ENCODE measurements around the gene ZHX3. TPM values are rescaled to one million over a fixed set of nuclear protein-coding genes. Genes with fewer than 3 reads are reported as not detected.

Gene ZHX3
- total RNA-seq, 1 donor, result 4.3 TPM

DNA sequence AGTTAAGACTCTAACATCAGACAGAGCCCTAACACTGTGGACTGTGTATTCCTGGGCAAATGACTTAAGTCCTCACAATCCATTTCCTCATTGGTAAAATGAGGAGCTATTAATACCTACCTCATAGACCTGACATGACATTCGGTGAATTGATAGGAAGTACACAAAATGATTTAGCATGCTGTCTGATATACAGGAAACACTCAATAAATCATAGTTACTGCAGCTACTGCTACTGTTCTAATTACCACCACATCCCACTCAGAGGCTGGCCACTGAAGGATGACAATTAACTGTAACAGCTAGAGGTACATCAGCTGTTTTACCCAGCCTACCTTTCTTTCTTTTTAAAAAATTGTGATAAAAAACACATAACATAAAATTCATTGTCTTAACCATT lies 92.4 kb downstream of the ZHX3 start:
- Histone ChIP-seq H3K9me3 (ENCODE audit: low read depth, low read length) (no peaks in the 10 kb centered on the region), H3K4me3 (ENCODE audit: low read length) (no peak overlapping the region), H3K27me3 (ENCODE audit: insufficient read depth, low read length) (no peaks in the 10 kb centered on the region), H3K4me1 (ENCODE audit: insufficient read depth, low read length) (no peaks in the 10 kb centered on the region)

DNA sequence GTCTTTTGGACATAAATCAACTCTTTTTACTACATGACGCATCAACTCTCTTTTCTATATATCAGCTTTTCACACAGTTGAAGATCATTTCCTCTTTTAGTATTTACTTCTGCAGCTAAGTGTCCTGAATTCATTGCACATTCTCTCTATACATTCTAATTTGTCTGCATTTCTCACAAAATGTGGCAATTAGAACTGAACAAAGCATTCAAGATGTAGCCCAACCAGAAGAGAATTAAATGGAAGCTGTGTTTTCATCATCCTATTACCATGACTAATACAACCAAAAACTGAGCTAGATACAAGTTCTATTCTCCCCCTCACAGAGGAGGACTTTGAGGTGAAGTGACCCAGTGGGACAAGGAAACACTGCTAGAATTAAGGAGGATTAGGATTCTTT lies 93.2 kb downstream of the ZHX3 start:
- no peaks in the 10 kb centered on the region for H3K4me1 ChIP-seq (ENCODE audit: insufficient read depth, low read length)
- no peak overlapping the region for H3K4me3 ChIP-seq (ENCODE audit: low read length)
- H3K9me3 ChIP-seq (ENCODE audit: low read depth, low read length), result no peaks in the 10 kb centered on the region
- no peaks in the 10 kb centered on the region for H3K27me3 ChIP-seq (ENCODE audit: insufficient read depth, low read length)

DNA sequence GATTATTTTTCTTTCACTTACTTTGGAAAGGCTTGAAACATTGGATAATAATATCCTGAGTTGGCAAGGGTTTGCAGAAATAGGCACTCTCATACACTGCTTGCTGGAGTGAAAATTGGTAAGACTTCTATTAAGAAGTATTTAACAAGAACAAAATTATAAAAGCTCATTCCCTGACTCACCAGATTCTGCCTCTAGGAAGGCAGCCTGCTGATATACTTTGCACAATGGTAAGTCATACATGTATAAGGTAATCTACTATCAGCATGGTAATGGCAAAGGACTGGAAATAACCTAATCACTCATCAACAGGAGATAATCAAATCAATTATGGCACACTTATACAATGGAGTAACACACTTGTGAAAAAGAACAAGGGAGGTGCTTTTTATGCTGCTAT lies 94.4 kb downstream of the ZHX3 start:
- no peaks in the 10 kb centered on the region for H3K9me3 ChIP-seq (ENCODE audit: low read depth, low read length)
- no peaks in the 10 kb centered on the region for H3K4me1 ChIP-seq (ENCODE audit: insufficient read depth, low read length)
- H3K4me3 ChIP-seq (ENCODE audit: low read length), result no peak overlapping the region
- no peaks in the 10 kb centered on the region for H3K27me3 ChIP-seq (ENCODE audit: insufficient read depth, low read length)

DNA sequence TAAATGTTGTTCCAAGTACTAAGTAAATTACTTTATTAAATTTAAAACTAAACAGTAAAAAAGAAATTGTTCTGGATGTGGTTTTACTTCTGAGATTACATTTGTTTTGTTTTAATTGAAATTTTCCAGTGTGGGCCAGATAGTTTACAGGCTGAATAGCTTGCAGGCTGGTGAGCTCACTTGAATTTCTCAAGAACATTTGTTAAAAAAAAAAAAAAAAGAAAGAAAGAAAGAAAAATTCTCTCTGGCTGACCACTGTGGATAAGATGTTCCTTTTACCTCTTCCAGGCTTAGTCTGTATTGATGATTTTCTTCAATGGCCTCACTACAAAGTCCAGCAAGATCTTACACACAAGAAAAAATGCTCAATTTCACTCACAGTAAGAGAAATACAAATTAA lies 94.8 kb downstream of the ZHX3 start:
- H3K9me3 ChIP-seq (ENCODE audit: low read depth, low read length), result no peaks in the 10 kb centered on the region

GRCh38 chr20:41222296-41222695 lies 95.2 kb downstream of the ZHX3 start:
- Histone ChIP-seq H3K9me3 (ENCODE audit: low read depth, low read length) (no peaks in the 10 kb centered on the region), H3K4me1 (ENCODE audit: insufficient read depth, low read length) (no peaks in the 10 kb centered on the region), H3K4me3 (ENCODE audit: low read length) (no peak overlapping the region), H3K27me3 (ENCODE audit: insufficient read depth, low read length) (no peaks in the 10 kb centered on the region)

More for the DNA sequence above, 94.8 kb downstream of the ZHX3 start:
- Histone ChIP-seq H3K27me3 (ENCODE audit: insufficient read depth, low read length) (no peaks in the 10 kb centered on the region), H3K4me1 (ENCODE audit: insufficient read depth, low read length) (no peaks in the 10 kb centered on the region), H3K4me3 (ENCODE audit: low read length) (no peak overlapping the region)

DNA sequence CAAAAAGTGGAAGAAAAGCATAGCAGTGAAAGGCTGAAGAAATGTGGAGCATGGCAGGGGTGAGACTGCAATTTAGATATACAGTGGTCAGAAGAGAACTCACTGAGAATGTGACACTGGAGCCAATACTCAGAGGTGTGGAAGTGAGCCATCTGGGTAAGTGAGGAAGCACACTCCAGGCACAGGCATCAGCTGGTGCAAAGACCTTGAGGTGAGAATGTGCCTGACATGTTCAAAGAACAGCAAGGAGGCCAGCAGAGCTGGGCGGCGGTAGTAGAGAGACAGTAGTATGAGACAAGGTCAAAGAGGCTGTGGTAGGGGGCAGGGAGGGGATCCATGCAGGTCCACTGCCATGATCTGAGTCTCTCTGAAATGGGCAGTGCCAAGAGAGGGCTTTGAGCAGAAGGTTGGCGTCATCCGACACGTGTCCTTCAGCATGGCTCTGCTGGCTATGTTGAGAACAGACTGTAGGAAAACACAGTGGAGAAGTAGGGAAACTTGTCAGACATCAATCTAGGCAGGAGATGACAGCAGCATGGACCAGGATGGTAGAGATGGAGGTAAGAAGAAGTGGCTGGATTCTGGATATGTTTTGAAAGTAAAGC lies 95.8 kb downstream of the ZHX3 start:
- H3K4me1 ChIP-seq (ENCODE audit: insufficient read depth, low read length), result no peaks in the 10 kb centered on the region
- no peaks in the 10 kb centered on the region for H3K27me3 ChIP-seq (ENCODE audit: insufficient read depth, low read length)
- no peaks in the 10 kb centered on the region for H3K9me3 ChIP-seq (ENCODE audit: low read depth, low read length)
- H3K4me3 ChIP-seq (ENCODE audit: low read length), result no peak overlapping the region

DNA sequence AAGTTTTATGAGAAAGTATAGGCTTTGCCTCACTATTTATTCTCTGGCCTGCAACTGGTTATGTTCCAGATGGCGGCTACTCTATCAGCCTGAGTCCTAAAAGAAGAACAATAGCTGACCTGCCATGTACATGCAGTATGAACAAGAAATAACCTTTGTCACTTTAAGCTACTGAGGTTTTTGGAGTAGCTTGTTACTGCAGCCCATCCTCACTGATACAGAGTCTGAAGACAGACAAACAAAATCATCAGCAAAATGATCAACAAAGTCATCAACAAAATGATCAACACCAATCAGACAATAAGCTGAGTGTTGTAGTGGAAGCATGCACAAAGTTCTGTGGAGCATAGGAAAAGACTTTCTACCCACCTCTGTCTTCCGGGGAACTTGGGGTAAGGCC lies 97.7 kb downstream of the ZHX3 start:
- Histone ChIP-seq H3K9me3 (ENCODE audit: low read depth, low read length) (no peaks in the 10 kb centered on the region), H3K4me1 (ENCODE audit: insufficient read depth, low read length) (no peaks in the 10 kb centered on the region), H3K4me3 (ENCODE audit: low read length) (no peak overlapping the region), H3K27me3 (ENCODE audit: insufficient read depth, low read length) (no peaks in the 10 kb centered on the region)

DNA sequence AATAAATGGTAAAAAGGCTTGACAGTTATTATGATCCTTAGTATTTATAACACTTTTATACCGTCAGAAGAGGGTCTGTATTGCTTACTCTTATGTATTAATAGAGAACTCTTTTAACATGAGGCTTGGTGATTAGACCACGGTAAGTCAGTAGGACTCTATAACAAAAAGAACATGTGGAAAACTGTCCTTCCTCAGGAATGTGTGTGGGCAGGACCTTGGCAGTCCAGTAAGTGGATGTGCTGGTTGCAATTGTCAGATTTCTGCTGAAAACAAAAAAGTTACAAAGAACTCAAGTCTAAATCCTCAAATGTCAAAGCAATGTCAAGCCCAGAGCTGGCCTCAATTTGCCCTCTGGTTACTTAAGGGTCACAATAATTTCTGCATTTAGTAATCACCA lies 99.1 kb downstream of the ZHX3 start:
- Histone ChIP-seq H3K27me3 (ENCODE audit: insufficient read depth, low read length) (no peaks in the 10 kb centered on the region), H3K4me1 (ENCODE audit: insufficient read depth, low read length) (no peaks in the 10 kb centered on the region), H3K4me3 (ENCODE audit: low read length) (no peak overlapping the region), H3K9me3 (ENCODE audit: low read depth, low read length) (no peaks in the 10 kb centered on the region)

- H3K4me3 ChIP-seq (ENCODE audit: low read length), result no peak overlapping the region
- no peaks in the 10 kb centered on the region for H3K27me3 ChIP-seq (ENCODE audit: insufficient read depth, low read length)
- no peaks in the 10 kb centered on the region for H3K9me3 ChIP-seq (ENCODE audit: low read depth, low read length)
- no peaks in the 10 kb centered on the region for H3K4me1 ChIP-seq (ENCODE audit: insufficient read depth, low read length)
Measured at GRCh38 chr20:41217422-41217821, 100.1 kb downstream of the ZHX3 start.

GRCh38 chr20:41214666-41215065 lies 102.9 kb downstream of the ZHX3 start:
- no peaks in the 10 kb centered on the region for H3K9me3 ChIP-seq (ENCODE audit: low read depth, low read length)
- no peaks in the 10 kb centered on the region for H3K4me1 ChIP-seq (ENCODE audit: insufficient read depth, low read length)
- H3K4me3 ChIP-seq (ENCODE audit: low read length), result no peak overlapping the region
- no peaks in the 10 kb centered on the region for H3K27me3 ChIP-seq (ENCODE audit: insufficient read depth, low read length)

DNA sequence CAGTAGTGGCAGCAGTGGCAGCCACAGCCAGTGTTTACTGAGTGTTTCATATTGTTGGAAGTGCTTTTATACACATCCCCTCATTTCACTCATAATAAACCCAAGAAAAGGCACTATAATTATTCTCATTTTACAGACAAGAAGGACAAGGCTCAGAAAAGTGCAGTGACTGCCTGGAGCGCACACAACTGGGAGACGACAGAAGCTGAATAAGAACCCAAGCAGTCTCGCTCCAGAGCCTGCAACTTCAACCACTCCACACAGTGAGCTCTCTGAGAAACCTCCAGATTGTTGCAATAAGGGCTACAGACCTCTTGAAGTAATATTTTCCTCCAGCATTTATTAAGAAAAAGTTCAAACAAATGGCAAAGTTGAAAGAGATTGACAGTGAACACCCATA lies 103.3 kb downstream of the ZHX3 start:
- Histone ChIP-seq H3K4me1 (ENCODE audit: insufficient read depth, low read length) (no peaks in the 10 kb centered on the region), H3K9me3 (ENCODE audit: low read depth, low read length) (no peaks in the 10 kb centered on the region), H3K4me3 (ENCODE audit: low read length) (no peak overlapping the region), H3K27me3 (ENCODE audit: insufficient read depth, low read length) (no peaks in the 10 kb centered on the region)

DNA sequence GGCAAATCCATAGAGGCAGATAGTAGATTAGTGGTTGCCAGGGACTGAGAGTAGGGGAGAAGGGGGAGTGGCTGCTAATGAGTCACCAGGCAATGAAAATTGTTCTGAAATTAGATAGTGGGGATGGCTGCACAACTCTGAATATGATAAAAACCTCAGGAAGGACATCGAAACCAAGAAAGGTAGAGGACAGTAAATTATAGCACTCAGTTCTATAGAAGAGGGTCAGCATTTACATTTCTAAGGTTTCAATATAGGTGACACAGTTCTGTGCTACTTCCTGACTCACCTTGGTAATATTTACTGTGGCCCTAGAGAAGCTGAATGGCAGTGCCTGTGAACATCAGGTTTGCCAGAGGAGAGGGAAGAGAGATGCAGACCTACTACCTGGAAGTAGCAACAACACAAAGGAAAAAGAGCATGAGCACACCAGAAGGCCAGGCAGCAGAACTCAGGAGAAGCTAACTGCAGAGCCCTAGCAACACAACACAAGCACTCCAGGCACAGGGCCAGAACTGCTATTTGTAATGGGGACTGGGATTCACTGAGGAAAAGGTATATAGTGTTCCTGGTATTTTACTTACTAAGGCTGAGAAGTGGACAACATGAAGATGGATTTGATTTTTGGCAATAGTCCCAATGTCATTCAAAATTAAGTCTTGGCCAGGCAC lies 104.2 kb downstream of the ZHX3 start:
- no peaks in the 10 kb centered on the region for H3K27me3 ChIP-seq (ENCODE audit: insufficient read depth, low read length)
- no peak overlapping the region for H3K4me3 ChIP-seq (ENCODE audit: low read length)
- H3K9me3 ChIP-seq (ENCODE audit: low read depth, low read length), result no peaks in the 10 kb centered on the region
- no peaks in the 10 kb centered on the region for H3K4me1 ChIP-seq (ENCODE audit: insufficient read depth, low read length)

DNA sequence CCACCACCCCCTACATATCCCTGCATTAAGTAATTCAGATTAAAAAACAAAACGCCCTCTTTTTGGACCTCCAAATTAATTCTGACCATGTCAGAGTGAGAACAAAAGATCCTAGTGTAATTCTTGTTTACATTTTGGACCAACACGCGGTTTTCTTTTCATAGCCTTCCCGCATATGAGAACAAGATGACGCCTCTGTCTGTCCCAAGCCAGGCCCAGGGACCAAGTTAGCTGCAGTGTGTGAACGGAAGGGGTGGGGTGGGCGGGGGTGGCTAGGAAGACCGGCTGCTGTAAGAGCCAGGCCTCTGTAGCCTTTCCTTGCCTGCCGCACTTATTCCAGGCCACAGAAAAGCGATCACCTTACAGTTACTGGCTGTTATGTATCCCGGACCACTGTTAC lies 112.2 kb downstream of the ZHX3 start:
- Histone ChIP-seq H3K27me3 (ENCODE audit: insufficient read depth, low read length) (no peaks in the 10 kb centered on the region), H3K4me3 (ENCODE audit: low read length) (no peak overlapping the region), H3K9me3 (ENCODE audit: low read depth, low read length) (no peaks in the 10 kb centered on the region), H3K4me1 (ENCODE audit: insufficient read depth, low read length) (no peaks in the 10 kb centered on the region)

- no peak overlapping the region for H3K4me3 ChIP-seq (ENCODE audit: low read length)
- no peaks in the 10 kb centered on the region for H3K4me1 ChIP-seq (ENCODE audit: insufficient read depth, low read length)
- H3K27me3 ChIP-seq (ENCODE audit: insufficient read depth, low read length), result no peaks in the 10 kb centered on the region
- no peaks in the 10 kb centered on the region for H3K9me3 ChIP-seq (ENCODE audit: low read depth, low read length)
Measured at GRCh38 chr20:41204304-41205265, 112.9 kb downstream of the ZHX3 start.

DNA sequence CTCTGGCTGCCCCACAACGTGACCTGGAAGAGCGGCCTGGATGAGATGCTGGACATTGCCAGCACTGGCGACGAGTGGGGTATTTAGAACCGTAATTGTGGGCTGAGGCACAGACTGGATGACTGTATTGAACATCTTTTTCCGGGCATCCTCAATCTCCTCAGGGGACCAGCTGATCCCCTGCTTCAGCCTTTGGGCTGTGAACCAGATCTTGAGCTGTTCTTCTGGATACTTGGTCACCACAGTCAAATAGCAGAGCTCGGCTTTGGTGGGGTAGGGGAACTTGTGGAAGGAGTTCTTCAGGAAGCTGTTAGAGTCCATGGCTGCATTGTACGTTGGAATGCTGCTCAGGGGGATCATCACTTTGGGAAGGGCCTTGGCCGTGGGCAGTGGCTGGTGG lies 113.9 kb downstream of the ZHX3 start:
- H3K4me3 ChIP-seq (ENCODE audit: low read length), result no peak overlapping the region
- peaks cover 5% of the 10 kb centered on the region for H3K9me3 ChIP-seq (ENCODE audit: low read depth, low read length)
- no peaks in the 10 kb centered on the region for H3K27me3 ChIP-seq (ENCODE audit: insufficient read depth, low read length)
- no peaks in the 10 kb centered on the region for H3K4me1 ChIP-seq (ENCODE audit: insufficient read depth, low read length)
